ENCODE data around the gene RASGEF1B.

GRCh38 chr4:81516241-81516640, 44.5 kb upstream of the RASGEF1B start:
- no peak for TF ChIP-seq CTCF (IDR thresholded peaks at IDR 0.05)
- no peak for TF ChIP-seq POLR2A (IDR thresholded peaks at IDR 0.05)

Data from esophagus squamous epithelium (tissue), 4 donors.